NCI-H82 (cell line): ENCODE measurements around the gene TEAD3.
A peak's percentile ranks its signal among the peaks of the same experiment; 100 is the strongest.

Experiments used
- DNase-seq: peaks from one replicate; lab custom pipeline; 2025; lab: John Stamatoyannopoulos, UW

The TEAD3 gene

GRCh38 chr6:35492258-35492973, 4.5 kb downstream of the TEAD3 start:
- DNase-seq = peak; percentile 61

- DNase-seq = peak; percentile 55
These were observed 5.2 kb downstream of the TEAD3 start for GRCh38 chr6:35491558-35492257.

GRCh38 chr6:35490821-35491557, 5.9 kb downstream of the TEAD3 start:
- peak; percentile 55 for DNase-seq

- DNase-seq = peak; percentile 98
These were observed 6.7 kb downstream of the TEAD3 start for GRCh38 chr6:35489995-35490791.

GRCh38 chr6:35489066-35489465, 7.8 kb downstream of the TEAD3 start:
- no peak for DNase-seq

- DNase-seq = no peak
These were observed 8.4 kb downstream of the TEAD3 start for GRCh38 chr6:35488517-35488862.

GRCh38 chr6:35487658-35488516, 9.0 kb downstream of the TEAD3 start:
- peak; percentile 42 for DNase-seq

- no peak for DNase-seq
These were observed 10.6 kb downstream of the TEAD3 start for GRCh38 chr6:35486005-35486925.

GRCh38 chr6:35485402-35485877, 11.4 kb downstream of the TEAD3 start:
- peak; percentile 86 for DNase-seq

GRCh38 chr6:35484921-35485392, 11.9 kb downstream of the TEAD3 start:
- no peak for DNase-seq

GRCh38 chr6:35483893-35484645, 12.8 kb downstream of the TEAD3 start:
- peak; percentile 46 for DNase-seq

- peak; percentile 61 for DNase-seq
These were observed 13.4 kb downstream of the TEAD3 start for GRCh38 chr6:35483490-35483889.

GRCh38 chr6:35483062-35483461, 13.8 kb downstream of the TEAD3 start:
- DNase-seq = no peak

GRCh38 chr6:35481226-35481625, 15.7 kb downstream of the TEAD3 start:
- no peak for DNase-seq

GRCh38 chr6:35480176-35480575, 16.7 kb downstream of the TEAD3 start:
- DNase-seq = no peak

GRCh38 chr6:35478259-35478658, 18.6 kb downstream of the TEAD3 start:
- no peak for DNase-seq

- no peak for DNase-seq
These were observed 19.2 kb downstream of the TEAD3 start for GRCh38 chr6:35477551-35478179.

- no peak for DNase-seq
These were observed 19.9 kb downstream of the TEAD3 start for GRCh38 chr6:35477028-35477427.

- no peak for DNase-seq
These were observed 20.9 kb downstream of the TEAD3 start for GRCh38 chr6:35476004-35476403.
